G401.6 (cell line): ENCODE data around the gene STK4.

Experiments
- FAIRE-seq: peaks from 2 replicates; lab custom pipeline; 2012; peaks lifted over from hg19 to GRCh38; lab: Jason Lieb, UNC

Gene STK4

DNA sequence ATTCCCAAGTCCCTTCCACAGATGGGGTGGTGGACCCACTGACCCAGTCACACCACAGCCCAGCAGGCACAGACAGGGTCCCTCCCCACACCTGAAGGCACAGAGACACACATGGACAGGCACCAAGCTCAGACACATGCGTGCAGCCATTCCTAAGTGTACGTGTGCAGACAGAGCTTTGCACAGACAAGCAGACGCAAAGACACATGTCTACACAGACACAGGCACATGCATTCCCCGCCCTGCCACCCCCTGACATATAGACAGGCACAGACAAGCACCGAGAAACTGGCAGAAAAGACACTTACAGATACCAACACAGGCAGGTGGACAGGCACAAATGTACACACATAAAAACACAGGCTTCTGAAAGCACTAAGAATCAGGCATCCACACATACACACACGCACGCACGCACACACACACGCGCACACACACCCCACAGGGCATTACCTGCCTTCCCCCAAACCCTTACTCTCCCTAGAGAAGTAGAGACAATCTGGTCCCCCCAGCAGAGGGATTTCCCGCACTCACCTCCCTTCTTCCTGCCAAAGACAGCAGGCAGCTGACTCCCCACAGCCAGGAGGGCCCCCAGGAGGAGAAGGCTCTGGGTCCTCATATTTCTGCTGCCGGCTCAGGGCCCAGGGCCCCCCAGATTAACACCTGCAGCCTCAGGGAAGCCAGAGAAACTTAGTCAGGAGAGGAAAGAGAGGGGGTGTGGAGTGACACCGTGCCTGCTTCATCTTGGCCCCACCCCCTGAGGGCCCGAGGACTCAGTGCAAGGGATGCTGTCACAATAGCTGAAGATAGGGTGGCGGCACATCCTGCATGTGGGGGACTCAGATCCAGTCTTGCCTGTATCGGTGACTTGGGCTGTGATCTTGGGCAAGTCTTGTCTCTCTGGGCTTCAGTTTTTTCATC is 148.4 kb downstream of the STK4 start, which contains the start of gene WFDC5:
TSS of gene WFDC5 (minus strand) at position 710 of the 921 bp plus-strand sequence. CDS start at position 619, 91 bp downstream.
- no peak for FAIRE-seq

DNA sequence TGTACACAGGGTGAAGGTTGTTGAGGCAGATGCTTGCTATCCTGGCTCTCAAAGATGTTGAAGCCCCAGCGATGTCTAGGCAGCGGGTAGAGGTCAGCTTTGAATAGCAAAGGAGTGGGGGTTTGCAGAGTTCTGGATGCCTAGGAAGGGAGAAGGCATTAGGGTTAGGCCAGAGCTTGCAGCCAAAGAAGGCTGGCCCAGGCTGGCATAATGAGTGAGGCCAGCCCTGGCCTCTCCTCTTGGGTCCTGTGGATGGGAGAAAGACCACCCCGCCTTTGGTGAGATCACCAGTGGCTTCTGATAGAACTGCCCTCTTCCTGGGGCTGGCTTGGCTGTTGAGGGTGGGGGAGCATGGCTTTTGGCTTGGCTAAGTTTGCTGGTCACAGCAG is 149.1 kb downstream of the STK4 start:
- FAIRE-seq = no peak

DNA sequence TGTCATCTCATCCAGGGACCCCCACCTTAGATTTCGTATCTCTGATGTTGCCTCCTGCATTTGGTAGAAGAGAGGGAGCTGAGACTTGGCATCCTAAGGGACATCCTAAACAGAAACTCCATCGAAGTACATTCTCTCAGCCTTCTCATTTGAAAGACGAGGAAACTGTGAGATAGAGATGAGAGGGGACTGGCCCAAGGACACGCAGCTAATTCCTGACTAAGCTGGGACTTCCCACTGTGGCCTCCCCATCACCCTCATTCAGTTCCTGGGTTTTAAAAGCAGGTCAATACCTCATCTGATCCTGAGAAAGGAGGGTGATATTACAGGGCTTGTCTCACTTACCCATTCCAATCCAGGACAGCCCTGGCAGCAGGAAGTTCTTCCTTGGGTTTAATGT is 149.5 kb downstream of the STK4 start:
- no peak for FAIRE-seq

DNA sequence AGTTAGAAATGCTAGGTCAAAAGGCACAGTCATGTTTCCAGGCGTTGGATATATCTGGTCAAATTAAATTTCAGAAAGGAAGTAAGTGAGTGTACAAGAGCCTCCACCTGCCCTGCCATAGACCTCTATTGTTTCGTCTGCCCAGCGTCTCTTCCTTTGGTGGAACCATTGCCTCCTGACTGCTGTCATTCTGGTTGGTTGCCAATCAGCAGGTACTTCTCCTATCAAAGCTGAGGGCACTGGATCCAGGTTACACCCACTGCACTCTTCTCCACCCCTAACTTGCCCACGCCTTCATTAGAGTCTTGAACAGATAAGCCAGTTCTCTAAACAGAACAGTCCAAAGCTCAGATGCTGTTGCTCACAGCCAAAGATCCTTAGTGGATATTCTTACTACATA is 151.3 kb downstream of the STK4 start:
- no peak for FAIRE-seq

DNA sequence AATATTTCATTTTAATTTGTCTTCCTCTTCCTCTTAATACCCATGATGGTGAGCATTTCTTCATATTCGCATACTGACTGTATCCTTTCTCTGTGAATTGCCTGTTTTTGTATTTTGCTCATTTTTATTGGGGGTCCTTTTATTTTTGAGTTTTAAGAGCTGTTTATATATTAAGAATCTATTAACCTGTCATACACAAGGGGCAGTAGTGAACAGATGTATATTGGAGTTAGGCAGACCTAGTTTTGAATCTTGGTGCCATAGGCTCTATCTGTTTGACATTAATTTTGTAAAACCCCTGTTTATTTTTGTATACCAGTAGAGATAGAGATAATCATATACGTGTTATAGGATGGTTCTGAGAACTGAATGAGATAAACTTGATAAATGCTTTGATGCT is 151.7 kb downstream of the STK4 start:
- FAIRE-seq = no peak

DNA sequence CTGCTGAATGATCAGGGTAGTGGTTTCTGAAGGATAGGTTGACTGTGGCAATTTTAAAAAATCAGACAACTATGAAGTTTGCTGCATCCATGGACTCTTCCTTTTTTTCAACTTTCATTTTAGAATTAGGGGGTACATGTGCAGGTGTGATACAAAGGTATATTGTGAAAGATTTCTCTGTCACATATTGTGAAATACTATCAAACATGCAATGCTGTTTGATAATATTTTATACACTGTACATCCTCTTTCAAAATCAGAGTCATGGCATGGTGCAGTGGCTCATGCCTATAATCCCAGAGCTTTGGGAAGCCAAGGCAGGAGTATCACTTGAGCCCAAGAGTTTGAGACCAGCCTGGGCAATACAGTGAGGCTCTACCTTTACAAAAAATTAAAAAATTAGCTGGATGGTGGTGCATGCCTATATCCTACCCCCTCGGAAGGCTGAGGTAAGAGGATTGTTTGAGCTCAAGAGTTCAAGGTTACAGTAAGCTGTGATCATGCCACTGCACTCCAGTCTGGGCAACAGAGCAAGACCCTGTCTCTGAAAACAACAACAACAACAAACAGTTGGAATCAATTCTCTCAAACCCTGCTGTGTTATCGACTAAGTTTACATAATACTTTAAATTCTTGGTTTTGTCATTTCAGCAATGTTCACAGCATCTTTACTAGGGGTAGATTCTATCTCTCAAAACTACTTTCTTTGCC is 153.4 kb downstream of the STK4 start:
- FAIRE-seq = no peak

DNA sequence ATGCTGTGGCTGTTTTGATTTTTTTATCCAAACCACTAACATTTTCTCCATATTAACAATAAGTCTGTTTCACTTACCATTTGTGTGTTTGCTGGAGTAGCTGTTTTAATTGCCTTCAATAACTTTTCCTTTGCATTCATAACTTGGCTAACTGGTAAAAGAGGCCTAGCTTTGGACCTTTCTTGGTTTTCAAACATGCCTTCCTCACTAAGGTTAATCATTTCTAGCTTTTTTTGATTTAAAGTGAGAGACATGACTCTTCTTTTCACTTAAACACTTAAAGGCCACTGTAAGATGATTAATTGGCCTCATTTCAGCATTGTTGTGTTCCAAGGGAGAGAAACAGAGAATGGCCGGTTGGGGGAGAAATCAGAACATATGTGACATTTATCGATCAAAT is 155.1 kb downstream of the STK4 start:
- FAIRE-seq = no peak

DNA sequence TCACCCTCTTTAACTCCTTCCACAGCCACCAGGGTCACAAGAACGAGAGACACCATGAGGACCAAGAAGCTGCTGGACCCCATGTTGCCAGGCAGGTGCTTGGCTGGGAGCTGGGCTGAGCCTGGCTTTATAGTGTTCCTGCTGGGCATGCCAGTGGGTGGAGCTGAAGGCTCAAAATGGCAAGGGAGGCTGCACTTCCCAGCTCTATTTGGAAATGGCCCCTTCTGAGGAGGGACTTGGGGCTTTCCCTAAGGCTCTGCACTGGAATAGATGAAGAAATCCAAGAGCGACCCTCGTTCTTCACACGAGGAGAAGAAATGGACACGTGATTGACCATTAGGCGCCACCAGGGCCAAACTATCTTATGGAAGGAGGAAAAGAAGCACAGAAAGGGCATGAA is 158.1 kb downstream of the STK4 start, which contains the start of gene WFDC12:
TSS of gene WFDC12 (minus strand) at position 101 of the 400 bp plus-strand sequence. CDS start at position 83, 18 bp downstream.
- no peak for FAIRE-seq

DNA sequence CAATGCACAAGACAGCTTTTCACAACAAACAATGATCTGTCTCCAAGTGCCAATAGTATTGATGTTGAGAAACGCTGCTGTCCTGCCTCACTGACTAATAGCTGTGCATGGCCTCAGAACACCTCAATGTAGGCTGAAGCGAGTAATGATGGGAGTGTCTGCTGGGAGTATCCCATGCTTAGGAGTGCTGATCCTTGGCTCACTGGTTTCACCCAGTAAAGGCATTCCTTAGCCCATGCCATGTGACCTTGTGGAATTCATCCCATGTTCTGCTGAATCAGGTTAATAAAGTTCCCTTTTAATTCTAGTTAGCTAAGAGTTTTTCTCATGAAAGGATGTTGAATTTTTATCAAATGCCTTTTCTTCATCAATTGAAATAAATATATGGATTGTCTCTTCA is 161.8 kb downstream of the STK4 start:
- no peak for FAIRE-seq
